CD4-positive, alpha-beta T cell treated with Interleukin-1 beta for 1 hour (primary cell): ENCODE results near the gene ZCCHC7.
"Not testable (repeated sequence)": the region's sequence is repeated elsewhere in the genome, so short reads cannot be mapped to it uniquely, and the experiment has no call there.

ENCODE experiments used
- DNase-seq, 2 donors: peaks; one replicate each; pipeline ENCODE4 v3.0.0-alpha.2; 2020 to 2022

ZCCHC7 gene

GRCh38 chr9:37119907-37120842 is at the start of gene ZCCHC7:
TSS of gene ZCCHC7 (plus strand) at chr9:37120574.
- peak; percentile 97 for DNase-seq

- DNase-seq: not testable (repeated sequence)
Observed at GRCh38 chr9:37074790-37075189, 45.6 kb upstream of the ZCCHC7 start.

DNA sequence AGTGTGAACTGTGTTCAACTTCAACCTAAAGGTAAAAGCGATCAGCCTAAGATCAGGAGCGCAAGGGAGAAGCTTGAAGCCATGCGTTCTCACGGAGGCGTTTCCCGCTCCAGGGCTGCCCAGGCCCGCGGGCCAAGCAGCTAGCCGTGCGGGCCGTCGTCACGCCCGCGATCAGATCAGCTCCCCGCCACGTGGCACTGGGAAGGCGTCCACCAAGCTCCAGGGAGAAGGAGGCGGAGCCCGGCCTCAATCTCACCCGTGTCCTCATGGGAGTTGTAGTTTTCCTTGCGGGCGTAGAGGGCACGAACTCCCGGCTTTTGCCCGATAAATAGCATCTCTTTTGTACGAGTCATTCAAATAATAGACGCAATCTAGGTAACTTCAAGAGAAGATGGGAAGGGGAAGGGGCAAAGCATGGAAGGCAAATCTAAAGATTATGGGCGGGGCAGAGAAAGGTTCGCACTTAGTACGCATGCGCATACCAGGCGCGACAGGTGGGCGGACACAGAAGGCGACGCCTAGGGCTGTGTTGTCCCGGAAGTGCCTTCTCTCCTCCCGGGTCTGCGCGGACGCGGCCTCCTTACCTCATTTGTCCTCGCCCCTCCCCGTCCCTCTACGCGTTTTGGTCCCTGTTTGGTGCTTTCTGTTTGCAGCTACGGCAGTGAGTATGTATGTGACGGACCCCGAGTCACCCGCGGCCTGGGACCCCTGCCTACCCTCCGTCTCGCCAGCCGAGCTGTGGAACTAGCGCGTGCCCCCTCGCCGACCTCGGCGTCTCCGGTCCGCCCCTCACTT is 40.8 kb upstream of the ZCCHC7 start:
- peak; percentile 95 to 96 for DNase-seq

DNA sequence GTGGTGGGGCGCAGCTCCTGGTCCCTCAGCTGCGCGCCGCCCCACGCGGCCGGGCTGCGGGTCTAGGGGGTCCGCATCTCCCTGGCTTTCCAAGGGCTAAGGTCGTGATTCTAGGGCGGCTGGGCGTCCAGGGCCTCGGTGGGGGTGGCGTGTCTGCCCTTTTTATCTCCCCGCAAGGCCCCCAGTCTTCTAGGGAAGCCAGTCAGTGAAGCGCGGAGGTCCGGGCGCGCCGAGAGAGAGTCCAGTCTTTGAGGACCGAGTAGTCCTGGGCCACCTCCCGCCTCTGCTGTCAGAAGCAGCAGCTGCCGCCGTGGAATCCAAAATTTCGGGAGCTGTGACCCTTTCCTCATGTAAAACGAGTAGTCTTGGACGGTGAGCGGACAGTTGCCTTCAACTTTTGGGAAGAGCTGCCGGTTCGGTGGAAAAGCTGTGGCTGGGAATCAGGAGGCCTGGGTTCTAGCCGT is 40.2 kb upstream of the ZCCHC7 start:
- not testable (repeated sequence) for DNase-seq

- not testable (repeated sequence) for DNase-seq
Observed at GRCh38 chr9:37081507-37081906, 38.9 kb upstream of the ZCCHC7 start.

DNA sequence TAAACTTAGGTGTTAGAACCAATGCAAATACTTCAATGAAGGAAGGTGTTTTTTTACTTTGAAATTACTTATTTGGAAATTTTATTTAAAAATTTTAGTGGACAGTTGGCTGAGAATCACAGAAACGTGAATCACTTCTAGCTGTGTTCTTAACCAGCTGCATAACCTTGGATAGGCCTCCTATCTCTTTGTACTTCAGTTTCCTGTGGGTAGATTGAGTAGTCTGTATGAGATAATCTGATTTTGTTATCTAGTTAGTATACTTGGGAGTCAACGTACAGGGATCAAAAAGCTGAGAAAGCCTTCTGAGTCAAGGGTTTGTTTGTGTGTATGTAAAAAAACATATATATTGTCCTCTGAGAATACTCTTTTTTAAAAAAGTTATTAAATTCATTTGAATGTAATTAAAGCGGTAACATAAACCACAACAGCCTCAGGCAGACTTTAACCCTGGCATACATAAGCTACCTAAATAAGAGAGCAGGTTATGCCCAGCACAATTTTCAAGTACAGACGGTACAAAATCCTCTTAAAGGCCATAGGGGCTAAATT is 38.1 kb upstream of the ZCCHC7 start:
- peak in 1 of 2 donors; percentile 13 for DNase-seq

GRCh38 chr9:37083654-37084053 is 36.7 kb upstream of the ZCCHC7 start:
- no peak for DNase-seq

- no peak for DNase-seq
Observed at GRCh38 chr9:37085233-37085632, 35.1 kb upstream of the ZCCHC7 start.

DNA sequence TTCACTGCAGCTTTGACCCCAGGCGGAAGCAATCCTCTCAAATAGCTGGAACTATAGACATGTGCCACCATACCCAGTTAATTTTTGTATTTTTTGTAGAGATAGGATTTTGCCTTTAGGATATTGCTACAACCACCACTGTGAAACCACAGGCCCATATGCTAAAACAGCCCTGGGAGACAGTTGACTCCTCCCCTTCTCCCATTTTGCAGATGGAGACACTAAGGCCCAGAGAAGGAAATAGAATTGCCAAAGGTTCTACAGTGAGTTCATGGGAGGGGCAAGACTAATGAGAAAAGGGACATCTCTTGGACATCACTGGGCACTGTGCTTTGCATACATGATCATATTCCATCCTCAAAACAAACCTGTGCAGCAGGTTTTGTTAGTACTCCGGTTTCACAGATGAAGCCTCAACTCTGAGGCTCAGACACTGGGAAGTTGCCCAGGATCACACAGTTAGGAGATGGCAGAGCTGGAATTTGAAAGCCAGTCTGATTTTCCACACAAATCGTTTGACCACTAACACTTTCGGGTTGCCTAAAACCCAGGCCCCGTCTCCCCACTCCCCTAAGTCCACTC is 27.6 kb upstream of the ZCCHC7 start:
- not testable (repeated sequence) for DNase-seq

DNA sequence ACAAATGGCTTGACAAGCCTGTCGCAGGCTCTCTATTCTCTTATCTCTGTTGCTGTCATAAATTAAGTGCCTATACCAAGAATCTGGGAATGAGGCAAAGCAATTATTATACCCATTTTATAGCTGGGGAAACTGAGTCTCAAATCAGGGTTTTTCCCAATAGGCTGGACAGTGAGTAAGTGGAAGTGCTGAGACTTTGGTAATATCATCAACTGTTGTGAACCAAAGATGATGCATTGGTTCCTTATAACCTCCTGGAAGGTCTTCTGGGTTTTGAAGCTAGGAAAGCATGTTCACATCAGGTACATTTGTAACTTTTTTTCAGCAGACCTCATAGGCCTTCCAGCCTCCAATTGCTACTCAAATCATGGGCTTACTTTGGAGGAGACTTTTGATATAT is 25.6 kb upstream of the ZCCHC7 start:
- no peak for DNase-seq

GRCh38 chr9:37096628-37097027 is 23.7 kb upstream of the ZCCHC7 start:
- no peak for DNase-seq

GRCh38 chr9:37097294-37097693 is 23.1 kb upstream of the ZCCHC7 start:
- no peak for DNase-seq

DNA sequence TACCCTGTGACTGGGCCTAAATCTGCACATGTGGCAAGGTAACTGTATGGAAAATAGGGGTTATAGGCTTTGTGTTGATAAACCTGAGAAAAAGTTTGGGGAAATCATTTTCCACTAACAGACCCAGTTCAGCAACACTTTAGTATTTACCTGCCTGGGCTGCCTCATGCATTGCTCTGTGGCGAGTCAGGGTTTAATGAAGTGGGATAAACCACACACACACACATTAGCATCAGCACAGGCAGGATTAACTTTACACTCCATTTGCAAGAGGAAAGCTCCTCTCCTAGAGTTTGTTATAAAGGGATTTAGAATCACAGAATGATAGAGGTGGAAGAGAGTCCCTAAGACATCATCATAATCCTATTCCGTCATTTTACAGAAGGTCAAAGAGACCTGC is 20.0 kb upstream of the ZCCHC7 start:
- no peak for DNase-seq

DNA sequence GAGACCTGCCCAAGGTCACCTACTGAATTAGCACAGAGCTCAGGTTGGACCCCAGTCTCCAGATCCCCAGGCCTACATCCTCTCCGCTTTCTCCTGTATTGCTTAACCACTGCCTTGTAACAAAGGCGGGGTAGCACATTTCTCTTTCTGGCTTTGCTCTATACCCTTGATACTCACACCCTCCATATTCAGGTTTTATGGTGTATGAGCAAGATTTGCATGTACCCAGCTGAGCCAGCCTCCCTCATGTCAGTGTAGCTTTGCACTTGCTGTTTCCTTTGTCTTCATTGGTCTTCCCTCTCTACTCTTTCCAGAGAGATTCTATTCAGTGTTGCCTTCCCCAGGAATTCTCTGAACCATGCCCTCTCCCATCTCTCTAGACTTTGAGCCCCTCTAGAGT is 19.6 kb upstream of the ZCCHC7 start:
- DNase-seq: no peak

- no peak for DNase-seq
Observed at GRCh38 chr9:37102486-37102885, 17.9 kb upstream of the ZCCHC7 start.

DNA sequence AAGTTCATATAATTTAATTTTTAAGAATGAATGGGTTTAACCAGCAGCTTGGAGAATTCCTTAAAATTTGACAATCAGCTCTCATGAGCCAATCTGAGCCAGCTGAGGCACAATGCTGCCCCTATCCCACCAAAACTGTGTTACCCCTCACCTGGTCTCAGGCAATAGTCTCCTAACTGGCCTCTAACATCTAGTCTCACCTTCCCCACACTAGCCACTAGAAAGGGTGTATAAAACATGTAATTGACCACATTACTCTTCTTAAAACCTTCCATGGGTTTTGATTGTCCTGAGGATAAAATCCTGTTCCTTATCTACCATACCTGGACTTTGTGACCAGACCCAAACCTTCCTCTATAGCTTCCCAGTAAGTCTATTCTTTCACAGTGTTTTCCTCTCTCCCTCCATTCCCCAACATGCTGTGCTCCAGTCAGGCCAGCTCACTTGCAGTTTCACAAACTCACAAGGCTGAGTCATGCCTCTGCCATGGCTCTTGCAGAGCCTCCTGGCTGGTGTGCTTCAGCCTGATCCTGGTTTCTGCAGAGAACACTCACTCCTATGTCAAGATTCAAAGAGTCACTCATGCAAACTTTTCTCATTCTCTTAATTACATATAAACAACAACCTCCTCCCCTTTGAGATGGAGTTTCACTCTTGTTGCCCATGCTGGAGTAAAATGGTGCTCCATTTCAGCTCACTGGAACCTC is 16.0 kb upstream of the ZCCHC7 start:
- DNase-seq: no peak

DNA sequence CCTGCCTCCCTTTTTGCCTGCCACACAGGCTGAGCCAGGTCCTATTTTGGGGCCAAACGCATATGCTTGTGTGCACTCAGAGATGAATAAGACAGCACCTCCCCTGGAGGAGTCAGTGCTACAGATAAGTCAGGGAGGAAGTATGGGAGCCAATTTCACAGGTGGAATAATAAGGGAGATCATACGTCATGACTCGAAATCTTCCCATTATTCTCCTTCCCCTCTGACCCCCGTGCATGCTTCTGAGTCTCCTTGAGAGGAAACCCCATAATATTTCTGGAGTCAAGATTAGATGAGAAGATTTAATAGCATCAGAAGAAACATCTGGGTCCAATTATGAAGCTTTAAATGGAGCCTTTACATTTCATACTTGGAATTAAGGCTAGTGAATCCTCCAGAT is 15.1 kb upstream of the ZCCHC7 start:
- no peak for DNase-seq

DNA sequence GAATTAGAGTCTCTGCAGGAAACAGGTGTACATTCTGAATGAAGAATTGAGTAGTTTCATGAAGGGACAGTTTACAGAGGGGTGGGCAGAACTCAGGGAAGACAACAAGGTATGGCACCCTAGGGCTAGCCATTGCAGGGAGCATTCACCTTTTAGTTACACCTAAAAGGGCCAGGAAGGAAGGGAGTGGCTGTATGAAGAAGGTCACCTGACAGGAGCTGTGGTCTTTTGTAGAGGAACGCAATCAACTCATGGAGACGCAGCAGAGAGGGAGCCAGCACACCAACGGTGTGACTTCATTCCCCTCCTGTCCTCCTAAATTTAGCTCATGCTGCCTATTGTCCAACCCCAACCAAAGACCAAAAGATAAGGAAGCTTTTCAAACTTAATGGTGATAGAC is 12.7 kb upstream of the ZCCHC7 start:
- DNase-seq: peak in 1 of 2 donors; percentile 18

DNA sequence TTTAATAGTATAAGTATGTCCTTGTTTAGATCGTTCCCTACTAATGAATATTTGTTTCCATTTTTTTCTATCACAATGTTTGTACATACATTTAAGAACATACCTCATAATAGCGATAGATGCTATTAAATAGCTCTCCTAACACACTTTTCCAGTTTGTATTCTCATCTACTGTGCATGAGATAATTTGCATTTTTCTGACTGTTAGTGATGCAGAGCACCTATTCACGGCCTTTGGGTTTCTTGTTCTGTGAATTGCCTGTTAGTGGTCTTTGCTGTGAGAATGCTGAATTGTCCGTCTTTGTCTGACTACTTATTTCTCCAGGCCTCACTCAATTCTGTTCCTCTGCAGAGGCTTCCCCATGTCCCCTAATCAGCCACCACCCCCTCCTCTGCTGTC is 5.9 kb upstream of the ZCCHC7 start:
- DNase-seq: not testable (repeated sequence)

- no peak for DNase-seq
Observed at GRCh38 chr9:37117956-37118355, 2.4 kb upstream of the ZCCHC7 start.

GRCh38 chr9:37119360-37119759 is 1.0 kb upstream of the ZCCHC7 start:
- no peak for DNase-seq

DNA sequence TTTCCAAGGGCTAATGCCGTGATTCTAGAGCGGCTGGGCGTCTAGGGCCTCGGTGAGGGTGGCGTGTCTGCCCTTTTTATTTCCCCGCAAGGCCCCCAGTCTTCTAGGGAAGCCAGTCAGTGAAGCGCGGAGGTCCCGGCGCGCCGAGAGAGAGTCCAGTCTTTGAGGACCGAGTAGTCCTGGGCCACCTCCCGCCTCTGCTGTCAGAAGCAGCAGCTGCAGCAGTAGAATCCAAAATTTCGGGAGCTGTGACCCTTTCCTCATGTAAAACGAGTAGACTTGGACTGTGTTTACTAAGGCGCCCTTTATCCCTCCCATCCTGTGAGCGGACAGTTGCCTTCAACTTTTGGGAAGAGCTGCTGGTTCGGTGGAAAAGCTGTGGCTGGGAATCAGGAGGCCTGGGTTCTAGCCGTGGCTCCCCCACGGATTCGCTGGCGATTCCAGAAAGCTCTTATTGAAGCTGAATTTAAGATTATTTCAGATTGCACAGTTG is 515 bp downstream of the ZCCHC7 start:
- DNase-seq: not testable (repeated sequence)
